HepG2 (cell line): ENCODE measurements around the gene DRD3. TPM values are rescaled to one million over a fixed set of nuclear protein-coding genes. Genes with fewer than 3 reads are reported as not detected.

Source experiments
- ATAC-seq: fragments of 200-7000 bp; cut with Tn5 transposase; 3 replicates; pipeline ENCODE4 v1.9.1; 2020; ENCODE audit warnings: mild to moderate bottlenecking, moderate library complexity
- BruUV-seq: library from RNA; stranded (reverse); fragments of 400-500 nt; replicated peaks from 2 replicates; lab custom pipeline; 2021; lab: Mats Ljungman, UMichigan
- CTCF ChIA-PET: fragments of 300-600 bp; formaldehyde crosslinking; extraction: SDS; loops from one replicate; lab custom pipeline; 2021; ENCODE audit warnings: low total read pairs, inconsistent platforms, low intra/inter-chr PET ratio; lab: Yijun Ruan, JAX
- POLR2A ChIA-PET: fragments of 350-600 bp; sonication (Branson Sonifier 250); formaldehyde crosslinking; loops from one replicate; lab custom pipeline; 2020; ENCODE audit warnings: antibody characterized with exemption, inconsistent platforms; lab: Yijun Ruan, JAX
- DNase-seq: peaks from one replicate; pipeline ENCODE4 v3.0.0-alpha.2; 2015; ENCODE audit warnings: low spot score
- FAIRE-seq: peaks from 3 replicates; lab custom pipeline; 2011; peaks lifted over from hg19 to GRCh38; lab: Jason Lieb, UNC
- H2AFZ ChIP-seq: one replicate; pipeline ENCODE4 v1.6.1; 2011; ENCODE audit warnings: low read length, inconsistent platforms
- H3K27ac ChIP-seq: fragments of 300-600 bp; 3 replicates; pipeline ENCODE4 v1.8.0; 2011; ENCODE audit warnings: mixed run types, mild to moderate bottlenecking, mixed read lengths, low read length, inconsistent platforms; ENCODE audit not compliant: insufficient read depth; ENCODE audit errors: extremely low read length
- H3K27me3 ChIP-seq, 2 experiments: fragments of 200-600 bp in 1 of 2; 2 replicates in 1 of 2; 3 replicates in 1 of 2; pipeline versions ENCODE4 v1.6.0 to v1.8.0; 2011; ENCODE audit warnings: low read length in 2 of 2, mild to moderate bottlenecking in 2 of 2, moderate library complexity in 2 of 2, inconsistent platforms in 1 of 2; ENCODE audit not compliant: insufficient read depth in 2 of 2, control insufficient read depth in 1 of 2
- H3K36me3 ChIP-seq, 2 experiments: fragments of 200-600 bp in 1 of 2; replicated peaks in 1 of 2; 2 replicates in 1 of 2; 3 replicates in 1 of 2; pipeline versions ENCODE4 v1.5.1 to v1.8.0; 2011; ENCODE audit warnings: low read length in 2 of 2, inconsistent platforms in 1 of 2; ENCODE audit not compliant: insufficient read depth in 2 of 2, control insufficient read depth in 1 of 2
- H3K4me1 ChIP-seq: 2 replicates; pipeline ENCODE4 v1.5.1; 2012; ENCODE audit warnings: low read length, inconsistent platforms; ENCODE audit not compliant: insufficient read depth
- H3K4me2 ChIP-seq: 2 replicates; pipeline ENCODE4 v1.6.0; 2011; ENCODE audit warnings: low read depth, low read length, inconsistent platforms
- H3K4me3 ChIP-seq, 3 experiments: fragments of 200-600 bp in 1 of 3; sonication (generic), shearing (Covaris generic) in 1 of 3; replicated peaks in 1 of 3; 2 replicates each; pipeline ENCODE4 v1.5.1; 2011 to 2016; ENCODE audit warnings: low read length in 3 of 3, inconsistent platforms in 2 of 3, low read depth in 2 of 3, mild to moderate bottlenecking in 2 of 3, control low read depth in 1 of 3, mixed read lengths in 1 of 3; ENCODE audit not compliant: insufficient read depth in 1 of 3
- H3K79me2 ChIP-seq: one replicate; pipeline ENCODE4 v1.6.1; 2011; ENCODE audit warnings: low read length, inconsistent platforms; ENCODE audit not compliant: insufficient read depth
- H3K9ac ChIP-seq: 2 replicates; pipeline ENCODE4 v1.6.0; 2011; ENCODE audit warnings: mild to moderate bottlenecking, low read depth, low read length, inconsistent platforms; ENCODE audit not compliant: insufficient read depth
- H3K9me3 ChIP-seq: 2 replicates; pipeline ENCODE4 v1.5.1; 2012; ENCODE audit warnings: mild to moderate bottlenecking, low read length
- H4K20me1 ChIP-seq: 2 replicates; pipeline ENCODE4 v1.6.0; 2011; ENCODE audit warnings: inconsistent platforms, mild to moderate bottlenecking, low read length, moderate library complexity; ENCODE audit not compliant: insufficient read depth
- ARID2 ChIP-seq: sonication (generic); formaldehyde crosslinking; IDR thresholded peaks from 2 replicates; pipeline ENCODE4 v1.8.1; 2022; ENCODE audit warnings: mild to moderate bottlenecking, missing genetic modification reagents, borderline replicate concordance
- BHLHE40 ChIP-seq: IDR thresholded peaks from 2 replicates; pipeline ENCODE4 v1.6.1; 2011; ENCODE audit warnings: low read length, improper control_type of control experiment
- FOXP1 ChIP-seq, 2 experiments: fragments of 450-650 bp in 1 of 2; IDR thresholded peaks; 2 replicates each; pipeline ENCODE4 v1.6.1; 2017 to 2018; ENCODE audit warnings: antibody characterized with exemption in 1 of 2
- NCOA5 ChIP-seq: sonication (generic); formaldehyde crosslinking; IDR thresholded peaks from 2 replicates; pipeline ENCODE4 v1.4.0; 2020; ENCODE audit warnings: missing genetic modification reagents
- RARA ChIP-seq: IDR thresholded peaks from 2 replicates; pipeline ENCODE4 v1.6.1; 2016; ENCODE audit warnings: missing genetic modification reagents, missing compliant biosample characterization
- WGBS: methylation state at CpG from one replicate; pipeline ENCODE4 v1.1.6; 2017; ENCODE audit warnings: low lambda C conversion rate; 5-methylcytosine and 5-hydroxymethylcytosine counted together
- in situ Hi-C: cut with HindIII; loops from 2 replicates; pipeline ENCODE4 v1.10.0; 2017; ENCODE audit warnings: low pct_unique_long_range_greater_than_20kb; ENCODE audit not compliant: extremely low pct_ligation_motif_present
- intact Hi-C: fragments of 100-400 bp; cut with micrococcal nuclease; formaldehyde crosslinking; loops from one replicate; pipeline ENCODE4 v1.10.0; 2022; ENCODE audit not compliant: unreplicated experiment
- polyA plus RNA-seq, 8 experiments: library from polyadenylated mRNA; depleted of rRNA in 3 of 8; stranded (reverse) in 7 of 8; unstranded in 1 of 8; fragments of >200 nt; fragmentation: Illumina TruSeq in 4 of 8; extraction: Trizol in 4 of 8; gene quantifications; 2 replicates each; pipeline versions ENCODE4 v1.2.1 to v1.2.3, GENCODE V29; 2011 to 2016; ENCODE audit warnings: low read depth in 4 of 8, missing spikeins in 1 of 8, mixed read lengths in 1 of 8; ENCODE audit not compliant: insufficient read depth in 1 of 8
- total RNA-seq, 5 experiments: library from RNA; depleted of rRNA; stranded (reverse); fragments of >200 nt; fragmentation: Illumina TruSeq; extraction: Trizol; gene quantifications; 2 replicates each; pipeline ENCODE4 v1.2.3, GENCODE V29; 2016; ENCODE audit warnings: low read depth in 1 of 5
- TF ChIP-seq, protein P1 (sequence below): sonication (generic); formaldehyde crosslinking; IDR thresholded peaks from 2 replicates; pipeline ENCODE4 v1.8.1; 2023; ENCODE audit warnings: mild to moderate bottlenecking, inconsistent platforms, moderate library complexity, missing genetic modification reagents, borderline replicate concordance
- TF ChIP-seq, protein P2 (sequence below): sonication (generic); formaldehyde crosslinking; IDR thresholded peaks from 2 replicates; pipeline ENCODE4 v1.5.1; 2020; ENCODE audit warnings: missing genetic modification reagents, mild to moderate bottlenecking, borderline replicate concordance

The DRD3 gene
- total and polyA plus RNA-seq, 2 of the 13 experiments (the other 11 are each of a cell fraction or from before 2014, with no cell fraction given), result not detected

DNA sequence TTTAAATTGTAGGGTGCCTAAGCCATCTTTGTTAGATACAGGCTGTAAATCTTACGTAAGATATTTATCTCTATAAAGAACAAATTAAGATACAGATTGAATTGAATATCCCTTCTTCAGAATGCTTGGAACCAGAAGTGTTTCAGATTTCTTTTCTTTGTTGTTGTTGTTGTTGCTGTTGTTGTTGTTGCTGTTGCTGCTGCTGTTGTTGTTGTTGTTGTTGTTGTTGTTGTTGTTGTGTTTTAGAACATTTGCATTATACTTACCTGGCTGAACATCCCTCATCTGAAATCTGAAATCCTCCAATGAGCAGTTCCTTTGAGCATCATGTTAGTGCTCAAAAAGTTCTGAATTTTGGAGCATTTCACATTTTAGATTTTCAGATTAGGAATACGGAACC, 95.7 kb downstream of the DRD3 start:
- Histone ChIP-seq H3K4me3 (no peak overlapping the region), H3K4me1 (peaks cover 24% of the 10 kb centered on the region), H2AFZ (no peak overlapping the region), H3K4me2 (no peak overlapping the region), H3K9ac (no peak overlapping the region), H3K27me3 (no peaks in the 10 kb centered on the region), H3K27ac (no peak overlapping the region), H4K20me1 (no peaks in the 10 kb centered on the region), H3K36me3 (peaks cover 9 to 46% of the 10 kb centered on the region in 2 experiments; a peak in 4 of 5 replicates), H3K79me2 (no peaks in the 10 kb centered on the region), H3K9me3 (no peaks in the 10 kb centered on the region)
- WGBS, result 96% methylated on average over 2 of the region's 2 CpGs
- no peak for ATAC-seq
- intact Hi-C loops, result no loop called here
- POLR2A ChIA-PET, result no interaction called here
- CTCF ChIA-PET, result no interaction called here
- in situ Hi-C loops, result no loop called here
- no TSS peak for BruUV-seq
- DNase-seq, result no peak
- no peak for FAIRE-seq
- no peak for TF ChIP-seq ARID2 (CRISPR knock-in tag)
- TF ChIP-seq, protein P1, sequence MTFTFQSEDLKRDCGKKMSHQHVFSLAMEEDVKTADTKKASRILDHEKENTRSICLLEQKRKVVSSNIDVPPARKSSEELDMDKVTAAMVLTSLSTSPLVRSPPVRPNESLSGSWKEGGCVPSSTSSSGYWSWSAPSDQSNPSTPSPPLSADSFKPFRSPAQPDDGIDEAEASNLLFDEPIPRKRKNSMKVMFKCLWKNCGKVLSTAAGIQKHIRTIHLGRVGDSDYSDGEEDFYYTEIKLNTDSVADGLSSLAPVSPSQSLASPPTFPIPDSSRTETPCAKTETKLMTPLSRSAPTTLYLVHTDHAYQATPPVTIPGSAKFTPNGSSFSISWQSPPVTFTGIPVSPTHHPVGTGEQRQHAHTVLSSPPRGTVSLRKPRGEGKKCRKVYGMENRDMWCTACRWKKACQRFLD, result no peak
- TF ChIP-seq FOXP1 (IDR thresholded peaks at IDR 0.05), result peak; percentile 96
- TF ChIP-seq FOXP1 (CRISPR knock-in tag; IDR thresholded peaks at IDR 0.05), result no peak

DNA sequence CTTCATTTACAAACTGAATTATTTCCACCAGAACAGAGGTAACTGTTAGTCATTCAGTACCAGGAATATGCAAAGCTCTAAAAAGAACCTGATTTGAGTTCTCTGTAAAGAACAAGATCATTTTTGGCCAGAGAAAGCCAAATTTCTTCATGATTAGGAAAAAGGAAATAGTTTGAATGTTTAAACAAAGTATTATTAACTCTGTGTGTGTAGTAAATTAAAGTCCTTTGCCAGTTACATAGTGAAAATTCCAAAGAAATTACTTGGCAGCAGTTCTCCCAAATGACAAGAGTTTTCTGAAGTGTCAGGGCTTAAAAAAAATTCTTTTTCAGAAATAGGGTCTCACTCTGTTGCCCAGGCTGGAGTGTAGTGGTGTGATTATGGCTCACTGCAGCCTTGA, 97.8 kb downstream of the DRD3 start:
- Histone ChIP-seq H2AFZ (no peak overlapping the region), H3K36me3 (peaks cover 10 to 51% of the 10 kb centered on the region in 2 experiments), H3K79me2 (no peaks in the 10 kb centered on the region), H4K20me1 (no peaks in the 10 kb centered on the region), H3K4me3 (no peak overlapping the region), H3K27ac (no peak overlapping the region), H3K9ac (no peak overlapping the region), H3K9me3 (no peaks in the 10 kb centered on the region), H3K4me1 (peaks cover 24% of the 10 kb centered on the region), H3K27me3 (no peaks in the 10 kb centered on the region), H3K4me2 (no peak overlapping the region)
- DNase-seq (no peak), FAIRE-seq (no peak), ATAC-seq (no peak)
- POLR2A ChIA-PET, result no interaction called here
- CTCF ChIA-PET, result no interaction called here
- intact Hi-C loops (no loop called here), in situ Hi-C loops (no loop called here)
- TF ChIP-seq, protein P2, sequence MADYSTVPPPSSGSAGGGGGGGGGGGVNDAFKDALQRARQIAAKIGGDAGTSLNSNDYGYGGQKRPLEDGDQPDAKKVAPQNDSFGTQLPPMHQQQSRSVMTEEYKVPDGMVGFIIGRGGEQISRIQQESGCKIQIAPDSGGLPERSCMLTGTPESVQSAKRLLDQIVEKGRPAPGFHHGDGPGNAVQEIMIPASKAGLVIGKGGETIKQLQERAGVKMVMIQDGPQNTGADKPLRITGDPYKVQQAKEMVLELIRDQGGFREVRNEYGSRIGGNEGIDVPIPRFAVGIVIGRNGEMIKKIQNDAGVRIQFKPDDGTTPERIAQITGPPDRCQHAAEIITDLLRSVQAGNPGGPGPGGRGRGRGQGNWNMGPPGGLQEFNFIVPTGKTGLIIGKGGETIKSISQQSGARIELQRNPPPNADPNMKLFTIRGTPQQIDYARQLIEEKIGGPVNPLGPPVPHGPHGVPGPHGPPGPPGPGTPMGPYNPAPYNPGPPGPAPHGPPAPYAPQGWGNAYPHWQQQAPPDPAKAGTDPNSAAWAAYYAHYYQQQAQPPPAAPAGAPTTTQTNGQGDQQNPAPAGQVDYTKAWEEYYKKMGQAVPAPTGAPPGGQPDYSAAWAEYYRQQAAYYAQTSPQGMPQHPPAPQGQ (CRISPR knock-in tag), result no peak
- TF ChIP-seq NCOA5 (CRISPR knock-in tag), result no peak
- TF ChIP-seq BHLHE40, result no peak
- TF ChIP-seq RARA (CRISPR knock-in tag), result no peak
- BruUV-seq, result no TSS peak
